Activated T-helper 1 cell treated with anti-CD3 and anti-CD28 coated beads, Interleukin-12 subunit alpha, Interleukin-12 subunit beta, Interleukin-2, Interleukin-4 antibody, amounts not matched to agents 30 ng/mL and 10 ng/mL and 1 ng/mL, durations not matched to agents 14 hours and 24 hours and 36 hours (primary cell): Measurements from ENCODE around the gene FOXN4. TPM values are rescaled to one million over a fixed set of nuclear protein-coding genes. Genes with fewer than 3 reads are reported as not detected.
A peak's percentile ranks its signal among the peaks of the same experiment; 100 is the strongest.

Experiments used
- DNase-seq: peaks from one replicate; pipeline ENCODE4 v3.0.0; 2021; ENCODE audit warnings: low spot score
- H3K27ac Mint-ChIP-seq: one replicate; pipeline ENCODE4 v1.8.0; 2021; ENCODE audit warnings: mild to moderate bottlenecking, mixed read lengths
- H3K27me3 Mint-ChIP-seq: one replicate; pipeline ENCODE4 v1.8.0; 2022; ENCODE audit warnings: mild to moderate bottlenecking, moderate library complexity, mixed read lengths; ENCODE audit not compliant: insufficient read depth
- H3K36me3 Mint-ChIP-seq: one replicate; pipeline ENCODE4 v1.8.0; 2021; ENCODE audit warnings: low read depth, mixed read lengths
- H3K4me1 Mint-ChIP-seq: one replicate; pipeline ENCODE4 v1.8.0; 2021; ENCODE audit warnings: low read depth, mixed read lengths
- H3K4me3 Mint-ChIP-seq: one replicate; pipeline ENCODE4 v1.8.0; 2021; ENCODE audit warnings: mild to moderate bottlenecking, moderate library complexity, mixed read lengths
- H3K9me3 Mint-ChIP-seq: one replicate; pipeline ENCODE4 v1.8.0; 2021; ENCODE audit warnings: mixed read lengths
- intact Hi-C: fragments of 100-400 bp; cut with micrococcal nuclease; formaldehyde crosslinking; loops from one replicate; pipeline ENCODE4 v1.15.1; 2024
- total RNA-seq: library from RNA; stranded (reverse); gene quantifications from 2 replicates; pipeline ENCODE4 v1.2.3, GENCODE V29; 2022

FOXN4 gene
- not detected in 2 replicates for total RNA-seq

GRCh38 chr12:109308534-109309380, at the start of gene FOXN4:
Gene FOXN4, minus strand, starts transcription at chr12:109309284. Its CDS starts 963 bp downstream, at chr12:109308321.
- Mint-ChIP-seq H3K9me3 (no peaks in the 10 kb centered on the region), H3K27ac (no peak within 1 kb of the TSS), H3K27me3 (peaks cover 67% of the 10 kb centered on the region), H3K4me1 (peaks cover 8% of the 10 kb centered on the region), H3K36me3 (no peaks in the 10 kb centered on the region), H3K4me3 (peak within 1 kb of the TSS; percentile 74)
- intact Hi-C loops, result no loop called here
- DNase-seq, result no peak

DNA sequence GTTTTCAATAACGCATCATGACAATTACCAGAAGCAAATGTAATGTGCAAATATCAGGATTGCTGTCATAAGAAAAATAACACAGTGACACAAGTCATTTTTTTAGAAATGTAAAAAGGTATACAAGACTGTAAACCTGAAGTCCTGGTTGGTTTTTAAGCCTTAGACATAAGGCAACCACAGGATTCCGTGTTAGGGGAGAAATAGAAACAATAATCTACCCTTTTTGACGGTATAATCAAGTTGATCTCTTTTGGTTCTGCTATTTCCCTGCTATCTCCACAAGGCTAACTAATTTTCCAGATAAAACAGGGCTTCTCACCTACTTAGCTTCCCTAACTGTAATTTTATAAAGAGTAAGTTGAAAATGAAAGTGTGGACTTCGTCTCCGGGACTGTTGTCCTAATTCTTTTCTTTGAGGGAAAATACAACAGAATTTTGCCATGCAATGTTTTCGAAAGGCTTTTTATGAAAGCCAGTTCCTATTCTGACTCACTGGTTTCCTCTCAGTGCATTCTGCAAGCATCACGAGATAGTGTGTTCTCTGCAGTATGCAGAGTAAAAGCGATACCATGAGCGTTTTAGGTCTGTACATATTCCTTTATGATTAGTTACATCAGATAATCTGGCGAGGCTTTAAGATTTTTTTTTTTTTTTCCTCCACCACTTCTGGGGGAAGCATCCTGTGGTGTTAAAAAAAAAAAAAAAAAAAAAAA, 49.2 kb upstream of the FOXN4 start:
- Mint-ChIP-seq H3K27me3 (peaks cover 31% of the 10 kb centered on the region), H3K4me3 (peak overlapping the region; percentile 42), H3K4me1 (peaks cover 14% of the 10 kb centered on the region), H3K9me3 (no peaks in the 10 kb centered on the region), H3K27ac (peak overlapping the region; percentile 34), H3K36me3 (no peaks in the 10 kb centered on the region)
- intact Hi-C loops, result no loop called here
- peak; percentile 2 for DNase-seq

DNA sequence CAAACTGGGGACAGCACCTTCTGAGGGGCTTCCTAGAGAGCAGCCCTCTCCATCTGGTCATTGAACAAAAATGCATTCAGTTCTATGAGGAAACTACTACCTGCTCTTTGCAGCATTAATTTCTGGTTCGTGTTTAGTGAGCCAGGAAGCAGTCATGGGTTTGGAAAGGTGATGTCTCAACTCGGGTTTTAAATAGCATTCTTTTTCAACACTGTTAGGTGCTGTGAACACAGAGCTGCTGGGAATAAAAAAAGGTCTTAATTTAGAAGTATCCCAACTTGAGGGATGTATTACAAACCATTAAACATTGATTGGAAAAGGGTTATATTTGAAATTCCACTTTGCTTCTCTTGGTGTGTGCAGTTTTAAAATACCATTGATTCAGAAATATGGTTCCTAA, 47.9 kb upstream of the FOXN4 start:
- DNase-seq, result no peak
- H3K4me3 Mint-ChIP-seq, result no peak overlapping the region
- H3K4me1 Mint-ChIP-seq, result peaks cover 14% of the 10 kb centered on the region
- H3K36me3 Mint-ChIP-seq, result no peaks in the 10 kb centered on the region
- intact Hi-C loops, result no loop called here
- peaks cover 34% of the 10 kb centered on the region for H3K27me3 Mint-ChIP-seq
- no peaks in the 10 kb centered on the region for H3K9me3 Mint-ChIP-seq
- no peak overlapping the region for H3K27ac Mint-ChIP-seq

- intact Hi-C loops, result no loop called here
- DNase-seq, result no peak
- no peak overlapping the region for H3K27ac Mint-ChIP-seq
- no peaks in the 10 kb centered on the region for H3K9me3 Mint-ChIP-seq
- H3K36me3 Mint-ChIP-seq, result no peaks in the 10 kb centered on the region
- no peak overlapping the region for H3K4me3 Mint-ChIP-seq
- H3K27me3 Mint-ChIP-seq, result peaks cover 31% of the 10 kb centered on the region
- peaks cover 14% of the 10 kb centered on the region for H3K4me1 Mint-ChIP-seq
Measured at GRCh38 chr12:109356577-109356976, 47.5 kb upstream of the FOXN4 start.

- intact Hi-C loops, result no loop called here
- Mint-ChIP-seq H3K4me3 (no peak overlapping the region), H3K9me3 (no peaks in the 10 kb centered on the region), H3K36me3 (no peaks in the 10 kb centered on the region), H3K27me3 (peaks cover 26% of the 10 kb centered on the region), H3K27ac (no peak overlapping the region), H3K4me1 (no peaks in the 10 kb centered on the region)
- no peak for DNase-seq
Measured at GRCh38 chr12:109352184-109352583, 43.1 kb upstream of the FOXN4 start.

GRCh38 chr12:109347589-109347988, 38.5 kb upstream of the FOXN4 start, which contains the start of gene MYO1H:
Gene MYO1H, plus strand, starts transcription at chr12:109347900. Its CDS starts 61 bp downstream, at chr12:109347961.
- Mint-ChIP-seq H3K9me3 (no peaks in the 10 kb centered on the region), H3K36me3 (no peaks in the 10 kb centered on the region), H3K4me1 (no peaks in the 10 kb centered on the region), H3K27me3 (peaks cover 22% of the 10 kb centered on the region), H3K27ac (no peak within 1 kb of the TSS), H3K4me3 (no peak within 1 kb of the TSS)
- no peak for DNase-seq
- intact Hi-C loops, result no loop called here

DNA sequence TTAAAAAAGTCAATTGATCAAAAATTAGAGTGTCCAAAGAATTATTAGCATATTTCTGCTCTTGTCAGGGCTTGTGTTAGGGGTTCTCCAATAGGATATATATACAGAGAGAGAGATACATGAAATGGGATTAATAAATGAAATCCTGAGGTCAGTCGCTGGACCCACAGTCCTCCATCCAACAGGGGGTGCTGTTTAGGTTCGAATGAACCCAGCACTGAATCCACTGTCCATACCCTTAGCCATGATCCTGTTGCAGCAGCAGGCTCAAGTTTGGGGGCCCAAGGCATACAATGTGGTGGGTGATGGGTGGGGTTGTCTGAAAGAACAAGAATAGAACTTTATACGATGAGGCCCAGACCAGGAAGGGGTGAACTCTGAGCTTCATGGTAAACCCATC, 37.8 kb upstream of the FOXN4 start:
- no peak overlapping the region for H3K4me3 Mint-ChIP-seq
- no peaks in the 10 kb centered on the region for H3K4me1 Mint-ChIP-seq
- peaks cover 21% of the 10 kb centered on the region for H3K27me3 Mint-ChIP-seq
- no peaks in the 10 kb centered on the region for H3K9me3 Mint-ChIP-seq
- intact Hi-C loops, result no loop called here
- no peaks in the 10 kb centered on the region for H3K36me3 Mint-ChIP-seq
- no peak overlapping the region for H3K27ac Mint-ChIP-seq
- DNase-seq, result no peak

- DNase-seq, result no peak
- intact Hi-C loops, result no loop called here
- Mint-ChIP-seq H3K27me3 (peaks cover 21% of the 10 kb centered on the region), H3K9me3 (no peaks in the 10 kb centered on the region), H3K36me3 (no peaks in the 10 kb centered on the region), H3K4me1 (no peaks in the 10 kb centered on the region), H3K4me3 (no peak overlapping the region), H3K27ac (no peak overlapping the region)
Measured at GRCh38 chr12:109345428-109345827, 36.3 kb upstream of the FOXN4 start.

DNA sequence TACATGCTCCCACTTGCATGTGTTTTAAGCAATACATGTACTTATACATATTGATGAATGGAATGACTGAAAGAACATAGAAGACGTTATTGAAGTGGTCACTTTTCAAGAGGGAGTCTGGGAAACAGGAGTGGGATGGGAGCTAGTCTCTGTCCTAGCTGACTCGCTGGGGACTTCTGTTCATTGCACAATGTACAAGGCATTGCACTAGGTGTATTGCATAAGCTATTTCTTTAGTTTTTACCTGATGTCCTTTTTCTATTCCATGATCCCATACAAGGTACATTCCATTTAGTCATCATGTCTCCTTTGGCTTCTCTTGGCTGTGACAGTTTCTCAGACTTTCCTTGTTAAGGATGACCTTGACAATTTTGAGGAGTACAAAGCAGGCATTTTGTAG, 34.6 kb upstream of the FOXN4 start:
- H3K36me3 Mint-ChIP-seq, result no peaks in the 10 kb centered on the region
- H3K27ac Mint-ChIP-seq, result no peak overlapping the region
- no peak overlapping the region for H3K4me3 Mint-ChIP-seq
- H3K4me1 Mint-ChIP-seq, result no peaks in the 10 kb centered on the region
- no peaks in the 10 kb centered on the region for H3K9me3 Mint-ChIP-seq
- intact Hi-C loops, result no loop called here
- H3K27me3 Mint-ChIP-seq, result peaks cover 21% of the 10 kb centered on the region
- DNase-seq, result no peak

DNA sequence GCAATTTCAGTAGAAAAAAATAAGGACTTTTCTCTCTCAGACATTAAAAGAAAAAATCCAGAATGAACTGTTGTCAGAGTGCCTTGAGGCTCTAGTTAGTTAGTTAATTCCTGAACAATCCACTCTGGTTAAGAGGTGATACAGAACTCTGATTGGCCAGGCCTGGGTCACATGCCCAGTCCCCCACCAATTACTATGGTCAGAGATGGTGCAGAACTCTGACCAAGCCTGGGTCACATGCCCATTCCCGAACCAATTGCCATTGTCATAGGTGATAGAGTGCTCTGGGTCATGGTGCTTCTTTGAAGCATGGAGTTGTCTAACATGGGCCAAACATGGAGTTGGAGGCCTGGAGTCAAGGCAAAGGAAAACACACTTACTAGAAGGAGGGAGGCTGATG, 27.5 kb upstream of the FOXN4 start:
- intact Hi-C loops, result no loop called here
- Mint-ChIP-seq H3K4me3 (no peak overlapping the region), H3K9me3 (no peaks in the 10 kb centered on the region), H3K27ac (no peak overlapping the region), H3K4me1 (no peaks in the 10 kb centered on the region), H3K27me3 (peaks cover 6% of the 10 kb centered on the region), H3K36me3 (no peaks in the 10 kb centered on the region)
- DNase-seq, result no peak

DNA sequence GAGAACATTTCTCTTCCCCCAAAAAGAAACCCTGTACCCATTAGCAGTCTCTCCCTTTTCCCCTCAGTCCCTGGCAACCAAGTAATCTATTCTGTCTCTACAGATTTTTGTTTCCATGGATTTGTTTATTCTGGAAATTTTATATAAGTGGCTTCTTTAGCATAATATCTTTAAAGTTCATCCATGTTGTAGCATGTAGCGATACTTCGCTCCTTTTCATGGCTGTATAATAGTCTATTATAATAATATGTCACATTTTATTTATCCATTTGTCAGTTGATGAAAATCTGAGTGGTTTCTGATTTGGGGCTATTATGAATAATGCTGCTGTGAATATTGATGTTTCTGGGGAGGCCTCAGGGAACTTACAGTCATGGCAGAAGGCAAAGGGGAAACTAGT, 25.8 kb upstream of the FOXN4 start:
- Mint-ChIP-seq H3K36me3 (no peaks in the 10 kb centered on the region), H3K9me3 (no peaks in the 10 kb centered on the region), H3K4me3 (no peak overlapping the region), H3K27me3 (peaks cover 6% of the 10 kb centered on the region), H3K4me1 (no peaks in the 10 kb centered on the region), H3K27ac (no peak overlapping the region)
- intact Hi-C loops, result no loop called here
- no peak for DNase-seq

GRCh38 chr12:109331301-109331952, 22.3 kb upstream of the FOXN4 start:
- no peak for DNase-seq
- H3K4me1 Mint-ChIP-seq, result no peaks in the 10 kb centered on the region
- H3K4me3 Mint-ChIP-seq, result no peak overlapping the region
- no peaks in the 10 kb centered on the region for H3K9me3 Mint-ChIP-seq
- intact Hi-C loops, result no loop called here
- H3K27me3 Mint-ChIP-seq, result peaks cover 2% of the 10 kb centered on the region
- no peaks in the 10 kb centered on the region for H3K36me3 Mint-ChIP-seq
- no peak overlapping the region for H3K27ac Mint-ChIP-seq
